NCI-H1436 treated with DMSO at 0.1 percent for 48 hours (cell line): ENCODE data around the gene ATIC.
"Not testable (repeated sequence)": the region's sequence is repeated elsewhere in the genome, so short reads cannot be mapped to it uniquely, and the experiment has no call there.

Experiments used
- DNase-seq: peaks from one replicate; lab custom pipeline; 2025; lab: John Stamatoyannopoulos, UW

ATIC gene

DNA sequence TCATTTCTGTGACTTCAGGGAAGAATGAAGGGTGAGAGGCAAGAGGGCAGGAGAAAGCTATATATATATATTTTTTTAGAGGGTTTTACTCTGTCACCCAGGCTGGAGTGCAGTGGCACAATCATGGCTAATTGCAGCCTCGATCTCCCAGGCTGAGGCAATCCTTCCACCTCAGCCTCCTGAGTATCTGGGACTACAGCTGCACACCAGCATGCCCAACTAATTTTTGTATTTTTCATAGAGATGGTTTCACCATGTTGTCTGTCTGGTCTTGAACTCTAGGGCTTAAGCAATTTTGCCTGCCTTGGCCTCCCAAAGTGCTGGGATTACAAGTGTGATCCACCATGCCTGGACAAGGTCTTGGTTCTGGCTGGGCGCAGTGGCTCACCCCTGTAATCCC, 3.4 kb downstream of the ATIC start:
- no peak for DNase-seq

DNA sequence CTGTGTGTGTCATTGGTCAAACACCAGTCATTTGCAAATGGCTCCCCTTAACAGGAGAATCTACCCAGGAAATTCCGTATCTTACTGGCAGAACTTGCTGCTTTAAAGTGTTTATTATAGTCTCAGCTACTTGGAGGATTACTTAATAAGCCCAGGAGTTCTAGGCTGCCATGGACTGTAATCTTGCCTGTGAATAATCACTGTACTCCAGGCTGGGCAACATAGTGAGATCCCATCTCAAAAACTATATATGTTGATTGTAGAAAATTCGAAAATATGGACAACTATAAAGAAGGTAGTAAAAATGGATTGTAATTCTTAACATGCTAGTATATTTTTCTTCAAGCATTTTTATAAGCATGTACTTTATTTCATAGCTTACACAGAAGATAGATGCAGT, 4.5 kb downstream of the ATIC start:
- DNase-seq, result no peak

DNA sequence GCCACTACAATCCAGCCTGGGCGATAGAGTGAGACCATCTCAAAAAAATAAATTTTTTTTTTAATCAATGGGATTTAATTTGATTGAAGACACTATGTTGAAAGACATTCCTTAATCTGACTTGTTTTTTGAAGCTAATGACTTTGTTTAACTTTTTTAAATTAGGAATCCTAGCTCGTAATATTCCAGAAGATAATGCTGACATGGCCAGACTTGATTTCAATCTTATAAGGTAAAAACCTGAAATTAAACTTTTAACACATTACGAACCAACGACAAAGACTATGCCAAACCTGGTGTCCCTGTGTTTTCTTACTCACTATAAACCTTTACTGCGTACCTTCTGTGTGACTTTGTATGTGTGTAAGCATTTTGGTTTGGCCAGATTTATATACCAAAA, 7.6 kb downstream of the ATIC start:
- DNase-seq, result no peak

DNA sequence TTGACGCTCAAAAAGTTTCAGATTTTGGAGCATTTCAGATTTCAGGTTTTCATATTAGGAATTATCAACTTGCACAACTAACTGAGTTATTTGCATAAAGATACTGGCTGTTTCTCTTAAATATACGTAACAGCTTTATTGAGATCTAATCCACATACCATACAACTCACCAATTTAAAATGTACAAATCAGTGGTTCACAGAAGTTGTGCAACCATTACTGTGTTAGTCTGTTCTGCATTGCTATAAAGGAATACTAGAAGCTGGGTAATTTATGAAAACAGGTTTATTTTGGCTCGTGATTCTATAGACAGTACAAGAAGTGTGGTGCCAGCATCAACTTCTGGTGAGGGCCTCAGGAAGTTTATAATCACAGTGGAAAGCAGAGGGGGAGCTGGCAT, 8.2 kb downstream of the ATIC start:
- DNase-seq, result no peak

DNA sequence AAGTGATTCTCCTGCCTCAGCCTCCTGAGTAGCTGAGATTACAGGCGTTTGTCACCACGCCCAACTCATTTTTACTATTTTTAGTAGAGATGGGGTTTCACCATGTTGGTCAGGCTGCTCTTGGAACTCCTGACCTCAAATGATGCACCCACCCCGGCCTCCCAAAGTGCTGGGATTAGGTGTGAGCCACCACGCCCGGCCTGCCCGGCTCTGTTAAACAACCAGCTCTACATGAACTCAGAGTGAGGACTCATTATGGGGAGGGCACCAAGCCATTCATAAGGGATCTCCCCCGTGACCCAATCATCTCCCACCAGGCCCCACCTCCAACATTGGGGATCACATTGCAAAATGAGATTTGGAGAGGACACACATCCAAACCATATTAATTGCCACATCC, 8.8 kb downstream of the ATIC start:
- no peak for DNase-seq

DNA sequence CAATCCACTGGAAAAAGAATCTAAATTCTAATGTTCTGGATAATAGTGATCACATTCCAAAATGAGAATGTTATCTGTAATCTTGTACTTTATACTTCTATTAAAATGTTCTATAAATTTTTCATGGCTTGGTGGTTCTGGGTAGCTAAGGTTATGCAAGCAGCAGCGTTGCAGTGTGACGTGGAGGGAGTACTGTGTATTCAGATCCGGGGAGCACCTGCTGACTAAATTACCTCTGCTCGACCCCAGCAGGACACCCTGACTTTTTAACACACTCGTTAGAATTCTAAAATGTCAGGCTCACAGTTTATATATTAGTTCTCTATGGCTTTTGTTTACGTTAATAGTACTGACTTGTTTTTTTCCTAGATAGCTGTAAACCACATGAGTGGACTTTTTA, 13.0 kb downstream of the ATIC start:
- DNase-seq, result no peak

DNA sequence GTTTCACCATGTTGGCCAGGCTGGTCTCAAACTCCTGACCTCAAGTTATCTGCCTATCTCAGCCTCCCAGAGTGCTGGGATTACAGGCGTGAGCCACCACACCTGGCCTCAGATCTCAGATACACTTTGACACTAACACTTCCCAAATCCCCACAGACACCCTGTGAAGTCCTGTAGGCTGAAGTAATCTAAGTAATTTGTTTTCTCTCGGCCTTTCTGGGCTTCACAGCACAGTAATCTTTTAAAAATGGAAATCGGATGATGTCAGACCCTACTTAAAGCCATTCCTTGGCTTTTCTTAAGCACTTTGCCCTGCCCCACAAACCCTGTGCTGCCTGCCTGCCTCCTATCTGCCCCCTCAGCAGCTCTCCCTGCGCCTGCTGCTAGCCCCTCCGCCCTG, 16.2 kb downstream of the ATIC start:
- no peak for DNase-seq

DNA sequence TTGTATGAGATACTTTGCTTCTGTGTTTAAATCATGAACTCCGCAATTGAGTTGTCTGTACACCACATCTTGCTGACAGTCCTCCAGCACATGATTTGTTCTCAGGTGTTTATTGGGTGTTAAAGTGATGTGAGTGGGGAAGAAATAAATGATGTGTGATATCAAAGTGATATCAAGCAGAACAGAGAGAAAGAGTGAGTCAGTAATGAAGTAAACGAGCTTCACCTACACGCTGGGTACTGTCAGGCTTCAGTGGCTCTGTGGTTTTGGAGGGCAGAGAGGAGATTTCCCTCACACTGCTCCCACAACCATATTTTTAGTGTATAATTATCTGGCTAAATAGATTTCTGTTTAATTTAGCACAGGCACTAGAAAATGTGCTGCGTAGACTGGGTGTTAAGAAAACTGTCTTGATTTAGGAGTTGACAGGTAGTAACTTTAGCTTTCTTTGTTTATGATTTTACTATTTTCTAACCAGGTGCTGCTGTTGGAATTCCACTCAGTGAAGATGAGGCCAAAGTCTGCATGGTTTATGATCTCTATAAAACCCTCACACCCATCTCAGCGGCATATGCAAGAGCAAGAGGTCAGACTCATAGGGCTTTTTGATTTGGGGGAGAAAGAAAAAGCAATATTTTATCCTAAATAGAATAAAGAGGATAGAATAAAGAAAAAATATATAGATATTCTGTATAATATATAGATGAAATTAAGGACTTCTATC, 21.2 kb downstream of the ATIC start:
- DNase-seq, result no peak

DNA sequence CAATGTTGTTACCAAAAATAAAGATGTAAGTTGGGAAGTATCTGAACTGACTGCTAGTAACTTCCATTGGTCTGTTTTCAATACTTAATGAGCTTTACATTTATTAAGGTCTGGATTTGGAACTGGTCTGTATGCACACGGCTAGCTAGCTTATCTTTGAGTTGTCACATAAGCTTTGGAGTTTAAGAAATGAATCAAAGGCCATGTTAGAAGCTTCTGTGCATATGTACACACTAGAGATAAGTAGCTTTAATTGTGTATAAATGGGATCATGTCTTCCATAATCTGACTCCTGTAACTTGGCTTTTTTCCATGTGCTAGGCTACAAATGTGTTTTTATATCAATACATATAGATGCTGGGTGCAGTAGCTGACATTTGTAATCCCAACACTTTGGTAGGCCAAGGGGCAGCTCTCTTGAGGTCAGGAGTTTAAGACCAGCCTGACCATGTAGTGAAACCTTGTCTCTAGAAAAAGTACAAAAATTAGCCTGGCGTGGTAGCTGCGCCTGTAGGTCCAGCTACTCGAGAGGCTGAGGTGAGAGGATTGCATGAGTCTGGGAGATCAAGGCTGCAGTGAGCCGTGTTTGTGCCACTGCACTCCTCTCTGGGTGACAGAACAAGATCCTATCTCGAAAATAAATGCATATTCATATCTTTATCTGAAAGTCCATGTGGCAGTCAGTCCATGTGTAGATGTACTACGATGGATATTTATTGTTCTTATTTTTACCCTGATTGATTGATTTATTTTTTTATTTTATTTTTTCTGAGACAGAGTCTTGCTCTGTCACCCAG, 27.2 kb downstream of the ATIC start:
- DNase-seq, result no peak

DNA sequence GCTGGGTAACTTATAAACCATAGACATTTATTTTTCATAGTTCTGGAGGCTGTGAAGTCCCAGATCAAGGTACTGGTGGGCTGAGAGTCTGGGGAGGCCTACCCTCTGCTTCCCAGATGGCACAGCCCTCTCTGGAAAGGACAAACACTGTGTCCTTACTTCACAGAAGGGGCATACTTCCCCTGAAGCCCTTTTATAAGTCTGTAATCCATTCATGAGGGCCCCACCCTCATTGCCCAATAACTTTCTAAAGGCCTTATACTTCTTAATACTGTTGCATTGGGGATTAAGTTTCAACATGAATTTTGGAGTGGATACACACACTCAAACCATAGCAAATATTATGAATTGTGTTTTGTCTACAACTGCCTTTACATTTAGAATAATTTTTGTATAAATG, 36.0 kb downstream of the ATIC start:
- no peak for DNase-seq

DNA sequence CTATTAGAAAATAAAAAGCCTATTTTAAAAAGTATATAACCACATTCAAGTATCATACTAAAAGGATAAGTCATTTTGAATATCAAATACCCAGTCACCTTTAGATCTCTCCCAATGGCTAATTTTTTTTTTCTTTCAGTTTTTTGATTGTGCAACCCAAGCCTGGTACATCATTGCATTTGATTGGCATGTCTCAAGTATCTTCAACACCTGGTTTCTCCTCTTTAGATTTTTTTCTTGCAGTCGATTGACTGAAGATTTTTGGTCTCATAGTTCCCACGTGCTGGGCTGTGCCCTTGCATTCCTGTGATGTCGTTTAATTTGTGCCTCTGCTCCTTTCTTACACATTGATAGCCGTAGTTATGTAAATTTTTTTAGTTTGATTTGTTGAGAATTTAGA, 40.7 kb downstream of the ATIC start:
- no peak for DNase-seq

DNA sequence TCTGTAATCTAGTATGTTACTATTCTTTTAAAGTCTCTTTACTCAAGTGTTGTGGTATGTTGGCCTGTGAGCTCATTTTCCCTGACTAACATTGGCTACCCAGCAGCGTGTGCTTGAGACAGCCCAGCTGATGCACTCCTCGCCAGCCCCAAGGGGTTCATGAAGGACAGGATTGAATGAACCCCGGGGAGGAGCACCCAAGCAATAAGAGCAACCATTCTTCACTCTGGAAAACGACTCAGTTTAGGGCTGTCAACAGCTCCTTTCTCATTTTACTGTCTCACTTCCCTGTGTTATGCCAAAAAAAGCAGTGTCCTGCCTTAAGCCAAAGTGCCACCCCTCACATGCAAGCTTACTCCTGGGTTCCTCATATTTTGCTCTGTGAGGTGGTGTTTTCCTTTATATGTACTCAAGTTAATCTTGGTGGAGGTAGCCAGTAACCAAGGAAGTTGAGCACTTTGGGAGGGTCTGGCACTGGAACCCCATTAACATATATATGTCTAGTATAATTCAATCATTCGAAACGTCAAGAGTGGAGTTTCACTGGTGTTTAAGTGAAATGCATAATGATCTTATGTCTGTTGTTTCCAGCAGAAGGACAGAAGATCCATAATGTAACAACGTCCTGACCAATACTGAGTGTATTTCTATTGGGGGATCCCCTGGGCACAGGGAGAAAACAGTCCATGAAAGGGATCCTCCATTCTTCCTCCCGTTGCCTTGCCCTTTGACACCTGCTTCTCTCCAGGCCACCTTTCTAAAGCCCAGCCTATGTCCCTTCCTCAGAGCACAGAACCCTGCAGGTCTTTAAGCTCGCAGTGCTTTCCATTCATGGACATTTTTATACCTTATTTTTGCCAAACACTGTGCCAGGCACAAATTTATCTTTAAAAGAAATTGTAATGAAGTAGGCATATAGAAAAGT, 43.2 kb downstream of the ATIC start:
- no peak for DNase-seq

DNA sequence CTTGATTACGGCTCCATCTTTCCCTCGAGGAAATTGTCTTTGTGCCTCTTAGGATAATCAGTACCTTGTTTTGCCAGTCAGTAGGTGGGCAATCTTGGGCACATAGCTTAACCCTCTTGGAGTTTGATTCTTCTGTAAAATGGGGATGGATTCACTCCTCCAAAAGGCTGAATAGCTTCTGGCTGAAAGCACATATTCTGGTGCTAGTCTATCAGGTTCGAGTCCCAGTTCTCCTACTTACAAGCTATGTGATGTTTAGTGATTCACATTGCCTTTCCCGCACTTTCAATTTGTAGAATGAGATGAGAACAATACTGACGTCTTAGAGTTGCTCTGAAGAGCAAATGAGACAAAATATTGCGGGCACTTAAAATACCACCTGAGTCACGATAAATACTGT, 43.9 kb downstream of the ATIC start:
- no peak for DNase-seq

DNA sequence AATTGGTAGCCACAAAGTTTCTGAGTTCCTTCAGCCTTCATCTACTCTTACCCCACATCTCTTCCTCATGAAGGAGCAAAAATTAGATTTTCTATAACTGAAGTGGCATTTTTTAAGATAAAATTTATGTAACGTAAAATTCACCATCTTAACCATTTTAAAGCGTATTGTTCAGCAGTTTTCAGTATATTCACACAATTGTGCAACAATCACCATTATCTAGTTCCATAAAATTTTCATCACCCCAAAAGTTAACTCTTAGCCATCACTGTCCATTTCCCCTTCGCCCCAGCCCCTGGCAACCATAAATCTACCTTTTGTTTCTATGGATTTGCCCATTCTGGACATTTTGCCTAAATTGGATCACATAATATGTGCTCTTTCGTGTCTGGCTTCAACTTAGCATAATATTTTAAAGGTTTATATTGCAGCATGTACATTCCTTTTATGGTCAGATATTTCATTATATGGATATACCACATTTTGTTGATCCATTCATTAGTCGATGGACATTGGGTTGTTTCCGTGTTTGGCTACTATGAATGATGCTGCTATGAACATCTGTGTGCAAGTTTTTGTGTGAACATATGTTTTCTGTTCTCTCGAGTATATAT, 44.6 kb downstream of the ATIC start:
- DNase-seq, result no peak

DNA sequence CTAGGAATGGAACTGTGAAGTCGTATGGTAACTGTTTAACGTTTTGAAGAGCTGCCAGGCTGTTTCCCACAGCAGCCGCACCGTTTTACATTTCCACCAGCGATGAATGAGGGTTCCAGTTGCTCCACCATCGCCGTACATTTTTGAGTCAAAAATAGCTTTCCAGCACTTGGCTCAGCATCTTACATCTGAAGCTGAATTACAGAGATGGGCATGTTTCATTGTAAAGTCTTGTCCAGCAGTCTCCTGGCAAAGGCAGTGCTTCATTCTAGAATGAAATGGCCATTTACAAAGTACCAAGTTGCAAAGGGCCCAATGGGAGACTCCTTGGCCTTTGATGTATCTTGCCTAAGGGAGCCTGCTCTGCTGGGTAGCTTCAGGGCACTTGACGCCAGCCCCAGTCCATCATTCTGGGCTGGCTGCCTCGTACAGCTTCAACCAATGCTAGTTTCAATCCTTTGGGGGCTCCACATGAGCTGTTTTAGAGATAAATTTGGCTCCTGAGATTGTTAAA, 45.1 kb downstream of the ATIC start:
- DNase-seq, result no peak

DNA sequence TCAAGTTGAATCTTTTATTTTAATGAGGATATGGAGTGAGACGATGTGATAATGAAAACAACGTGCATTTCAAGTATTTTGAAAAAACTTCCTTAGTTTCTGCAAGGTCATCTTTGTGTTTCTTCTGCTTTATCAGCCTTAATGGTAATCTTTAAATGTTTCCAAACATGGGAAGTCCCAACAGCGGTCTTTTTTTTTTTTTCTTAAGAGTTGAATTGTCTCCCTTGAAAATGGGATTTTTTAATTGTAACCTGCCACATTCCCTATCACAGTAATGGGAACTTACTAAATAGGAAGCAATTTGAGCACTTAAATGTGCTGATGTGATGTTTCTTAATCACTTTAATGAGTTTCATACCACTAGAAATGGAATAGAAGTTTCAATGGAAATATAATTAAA, 45.8 kb downstream of the ATIC start:
- no peak for DNase-seq

DNA sequence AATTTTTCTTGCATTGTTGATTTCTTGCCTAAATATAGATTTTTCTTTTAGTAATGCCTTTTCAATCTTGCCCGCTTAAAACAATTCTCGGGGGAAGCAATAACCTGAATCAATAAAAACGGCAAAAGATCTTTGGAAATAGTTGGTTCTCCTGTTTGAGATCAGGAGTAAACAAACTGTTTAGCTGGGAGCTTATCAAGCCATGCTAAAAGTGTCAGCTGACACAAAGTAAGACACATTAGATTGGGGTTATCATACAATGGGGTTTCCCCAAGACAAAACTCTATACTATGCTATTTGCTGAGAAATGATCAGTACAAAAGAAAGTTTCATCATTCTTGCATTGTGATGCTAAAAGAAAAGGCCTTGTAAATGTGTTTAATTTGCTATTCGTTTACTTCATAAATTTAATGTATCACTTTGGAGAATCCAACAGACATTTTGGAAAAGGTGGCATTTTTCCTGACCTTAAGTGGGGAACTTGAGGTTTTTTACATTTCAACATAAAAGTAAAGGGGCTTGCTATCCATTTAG, 46.5 kb downstream of the ATIC start:
- DNase-seq, result no peak

DNA sequence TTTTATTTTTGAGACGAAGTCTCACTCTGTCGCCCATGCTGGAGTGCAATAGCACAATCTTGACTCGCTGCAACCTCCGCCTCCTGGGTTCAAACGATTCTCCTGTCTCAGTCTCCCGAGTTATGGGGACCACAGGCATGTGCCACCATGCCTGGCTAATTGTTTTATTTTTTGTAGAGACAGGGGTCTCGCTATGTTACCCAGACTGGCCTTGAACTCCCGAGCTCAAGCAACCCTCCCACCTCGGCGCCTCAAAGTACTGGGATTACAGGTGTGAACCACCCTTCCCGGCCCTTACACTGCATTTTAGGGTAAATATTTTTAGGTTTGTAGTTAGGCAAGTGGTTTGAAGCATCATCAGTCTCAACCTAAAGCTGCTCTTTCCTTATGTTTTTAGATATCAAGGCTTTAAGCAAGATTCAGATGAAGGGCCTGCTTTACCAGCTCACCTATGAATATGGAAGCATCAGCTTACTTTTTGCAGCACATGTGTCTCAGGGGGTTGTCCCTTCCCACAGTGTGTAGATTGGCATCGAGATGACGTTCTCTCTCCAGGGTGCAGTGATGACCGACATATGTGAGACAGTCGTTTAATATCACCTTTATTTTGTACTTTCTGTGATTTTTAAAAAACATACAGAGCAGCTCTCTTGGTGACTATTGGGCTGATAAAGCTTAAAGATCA, 47.2 kb downstream of the ATIC start:
- DNase-seq, result no peak

DNA sequence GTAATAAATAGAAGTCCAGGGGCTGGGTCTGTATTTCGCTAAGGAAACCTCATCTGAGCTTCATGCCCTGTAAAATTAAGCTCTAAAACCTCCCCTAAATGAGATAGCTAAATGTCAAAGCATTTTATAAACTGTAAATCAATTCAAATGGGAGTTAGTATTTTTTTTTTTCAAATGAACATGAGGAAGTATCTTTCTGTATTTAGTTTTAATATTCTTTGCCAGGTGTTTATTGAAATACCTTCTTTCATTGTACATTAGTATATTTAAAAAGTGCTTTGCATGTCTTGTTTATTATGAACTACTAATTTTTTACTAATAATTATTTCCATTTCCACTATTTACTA, 47.7 kb downstream of the ATIC start:
- DNase-seq, result no peak

DNA sequence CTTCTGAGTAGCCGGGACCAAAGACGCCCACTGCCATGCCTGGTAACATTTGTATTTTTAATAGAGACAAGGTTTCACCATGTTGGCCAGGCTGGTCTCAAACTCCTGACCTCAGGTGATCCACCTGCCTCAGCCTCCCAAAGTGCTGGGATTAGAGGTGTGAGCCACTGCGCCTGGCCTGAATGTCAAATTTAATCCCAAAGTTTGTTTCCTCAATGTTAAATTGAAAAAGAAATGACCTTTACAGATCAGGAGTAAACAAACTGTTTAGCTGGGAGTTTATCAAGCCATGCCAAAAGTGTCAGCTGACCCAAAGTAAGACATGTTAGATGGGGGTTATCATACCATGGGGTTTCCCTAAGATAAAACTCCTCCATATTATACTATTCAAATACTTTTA, 48.2 kb downstream of the ATIC start:
- not testable (repeated sequence) for DNase-seq

DNA sequence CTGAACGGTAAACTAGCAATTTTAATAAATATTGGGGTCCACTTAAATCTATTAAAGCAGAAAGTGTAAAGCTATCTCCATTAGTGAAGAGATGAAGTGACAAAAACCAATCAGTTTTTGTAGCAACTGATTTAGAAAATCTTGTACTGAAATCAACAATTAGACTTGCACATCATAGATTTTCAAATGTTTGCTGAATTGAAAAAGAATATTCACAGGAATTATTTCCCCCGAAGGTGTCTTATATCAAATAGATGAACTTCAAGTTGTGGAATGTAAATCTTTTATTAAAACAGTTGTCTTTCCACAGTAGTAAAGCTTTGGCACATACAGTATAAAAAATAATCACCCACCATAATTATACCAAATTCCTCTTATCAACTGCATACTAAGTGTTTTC, 48.7 kb downstream of the ATIC start:
- DNase-seq, result no peak
